ENCODE results near the gene WNT2B.

The WNT2B gene

GRCh38 chr1:112520166-112520565 lies 11.4 kb downstream of the WNT2B start:
- Histone ChIP-seq H3K9me3 (ENCODE audit: low read length) (no peaks in the 10 kb centered on the region), H3K4me3 (ENCODE audit: low read length) (no peak overlapping the region), H3K36me3 (ENCODE audit: insufficient read depth, low read length) (no peaks in the 10 kb centered on the region), H3K4me1 (ENCODE audit: insufficient read depth, low read length) (peaks cover 22% of the 10 kb centered on the region), H3K27me3 (ENCODE audit: insufficient read depth, low read length) (no peaks in the 10 kb centered on the region), H2AFZ (ENCODE audit: low read depth, low read length) (no peak overlapping the region)

- Histone ChIP-seq H3K9me3 (ENCODE audit: low read length) (no peaks in the 10 kb centered on the region), H2AFZ (ENCODE audit: low read depth, low read length) (no peak overlapping the region), H3K4me1 (ENCODE audit: insufficient read depth, low read length) (peaks cover 24% of the 10 kb centered on the region), H3K27me3 (ENCODE audit: insufficient read depth, low read length) (no peaks in the 10 kb centered on the region), H3K36me3 (ENCODE audit: insufficient read depth, low read length) (peaks cover 4% of the 10 kb centered on the region), H3K4me3 (ENCODE audit: low read length) (no peak overlapping the region)
Measured at GRCh38 chr1:112522621-112523020, 13.9 kb downstream of the WNT2B start.

- H3K27me3 ChIP-seq (ENCODE audit: insufficient read depth, low read length): no peaks in the 10 kb centered on the region
- H3K4me1 ChIP-seq (ENCODE audit: insufficient read depth, low read length): peaks cover 32% of the 10 kb centered on the region
- no peak overlapping the region for H2AFZ ChIP-seq (ENCODE audit: low read depth, low read length)
Measured at GRCh38 chr1:112524251-112524650, 15.5 kb downstream of the WNT2B start.

GRCh38 chr1:112524986-112525385 lies 16.2 kb downstream of the WNT2B start:
- Histone ChIP-seq H3K36me3 (ENCODE audit: insufficient read depth, low read length) (peaks cover 7% of the 10 kb centered on the region), H2AFZ (ENCODE audit: low read depth, low read length) (no peak overlapping the region), H3K4me1 (ENCODE audit: insufficient read depth, low read length) (peaks cover 32% of the 10 kb centered on the region)

More at GRCh38 chr1:112524251-112524650, 15.5 kb downstream of the WNT2B start:
- Histone ChIP-seq H3K9me3 (ENCODE audit: low read length) (no peaks in the 10 kb centered on the region), H3K36me3 (ENCODE audit: insufficient read depth, low read length) (peaks cover 7% of the 10 kb centered on the region), H3K4me3 (ENCODE audit: low read length) (no peak overlapping the region)

GRCh38 chr1:112527266-112528010 lies 18.7 kb downstream of the WNT2B start:
- Histone ChIP-seq H3K9me3 (ENCODE audit: low read length) (no peaks in the 10 kb centered on the region), H2AFZ (ENCODE audit: low read depth, low read length) (no peak overlapping the region), H3K4me1 (ENCODE audit: insufficient read depth, low read length) (peaks cover 32% of the 10 kb centered on the region), H3K4me3 (ENCODE audit: low read length) (no peak overlapping the region), H3K36me3 (ENCODE audit: insufficient read depth, low read length) (peaks cover 9% of the 10 kb centered on the region), H3K27me3 (ENCODE audit: insufficient read depth, low read length) (no peaks in the 10 kb centered on the region)

More at GRCh38 chr1:112524986-112525385, 16.2 kb downstream of the WNT2B start:
- Histone ChIP-seq H3K4me3 (ENCODE audit: low read length) (no peak overlapping the region), H3K27me3 (ENCODE audit: insufficient read depth, low read length) (no peaks in the 10 kb centered on the region), H3K9me3 (ENCODE audit: low read length) (no peaks in the 10 kb centered on the region)

- Histone ChIP-seq H3K36me3 (ENCODE audit: insufficient read depth, low read length) (peaks cover 9% of the 10 kb centered on the region), H3K27me3 (ENCODE audit: insufficient read depth, low read length) (no peaks in the 10 kb centered on the region), H2AFZ (ENCODE audit: low read depth, low read length) (no peak overlapping the region), H3K4me3 (ENCODE audit: low read length) (no peak overlapping the region), H3K9me3 (ENCODE audit: low read length) (no peaks in the 10 kb centered on the region), H3K4me1 (ENCODE audit: insufficient read depth, low read length) (peaks cover 28% of the 10 kb centered on the region)
Measured at GRCh38 chr1:112528076-112528475, 19.3 kb downstream of the WNT2B start.

GRCh38 chr1:112529301-112529700 lies 20.5 kb downstream of the WNT2B start:
- Histone ChIP-seq H3K4me3 (ENCODE audit: low read length) (no peak overlapping the region), H3K36me3 (ENCODE audit: insufficient read depth, low read length) (peaks cover 9% of the 10 kb centered on the region), H3K4me1 (ENCODE audit: insufficient read depth, low read length) (peaks cover 24% of the 10 kb centered on the region), H3K9me3 (ENCODE audit: low read length) (no peaks in the 10 kb centered on the region), H3K27me3 (ENCODE audit: insufficient read depth, low read length) (no peaks in the 10 kb centered on the region), H2AFZ (ENCODE audit: low read depth, low read length) (no peak overlapping the region)

GRCh38 chr1:112530832-112531231 lies 22.1 kb downstream of the WNT2B start:
- no peak overlapping the region for H2AFZ ChIP-seq (ENCODE audit: low read depth, low read length)
- no peak overlapping the region for H3K4me3 ChIP-seq (ENCODE audit: low read length)
- peaks cover 13% of the 10 kb centered on the region for H3K36me3 ChIP-seq (ENCODE audit: insufficient read depth, low read length)
- peaks cover 16% of the 10 kb centered on the region for H3K4me1 ChIP-seq (ENCODE audit: insufficient read depth, low read length)
- H3K9me3 ChIP-seq (ENCODE audit: low read length): no peaks in the 10 kb centered on the region
- no peaks in the 10 kb centered on the region for H3K27me3 ChIP-seq (ENCODE audit: insufficient read depth, low read length)

- H3K27me3 ChIP-seq (ENCODE audit: insufficient read depth, low read length): no peaks in the 10 kb centered on the region
- no peak overlapping the region for H2AFZ ChIP-seq (ENCODE audit: low read depth, low read length)
- peaks cover 9% of the 10 kb centered on the region for H3K36me3 ChIP-seq (ENCODE audit: insufficient read depth, low read length)
- no peak overlapping the region for H3K4me3 ChIP-seq (ENCODE audit: low read length)
- H3K4me1 ChIP-seq (ENCODE audit: insufficient read depth, low read length): peaks cover 13% of the 10 kb centered on the region
- no peaks in the 10 kb centered on the region for H3K9me3 ChIP-seq (ENCODE audit: low read length)
Measured at GRCh38 chr1:112532064-112532463, 23.3 kb downstream of the WNT2B start.

- Histone ChIP-seq H2AFZ (ENCODE audit: low read depth, low read length) (no peak overlapping the region), H3K4me3 (ENCODE audit: low read length) (no peak overlapping the region), H3K9me3 (ENCODE audit: low read length) (no peaks in the 10 kb centered on the region), H3K4me1 (ENCODE audit: insufficient read depth, low read length) (peaks cover 4% of the 10 kb centered on the region), H3K36me3 (ENCODE audit: insufficient read depth, low read length) (peaks cover 11% of the 10 kb centered on the region), H3K27me3 (ENCODE audit: insufficient read depth, low read length) (no peaks in the 10 kb centered on the region)
Measured at GRCh38 chr1:112533029-112533428, 24.3 kb downstream of the WNT2B start.

- Histone ChIP-seq H3K27me3 (ENCODE audit: insufficient read depth, low read length) (no peaks in the 10 kb centered on the region), H3K4me3 (ENCODE audit: low read length) (no peak overlapping the region), H3K36me3 (ENCODE audit: insufficient read depth, low read length) (peaks cover 32% of the 10 kb centered on the region), H3K9me3 (ENCODE audit: low read length) (no peaks in the 10 kb centered on the region), H3K4me1 (ENCODE audit: insufficient read depth, low read length) (no peaks in the 10 kb centered on the region), H2AFZ (ENCODE audit: low read depth, low read length) (no peak overlapping the region)
Measured at GRCh38 chr1:112536561-112536960, 27.8 kb downstream of the WNT2B start.

- Histone ChIP-seq H2AFZ (ENCODE audit: low read depth, low read length) (no peak overlapping the region), H3K9me3 (ENCODE audit: low read length) (no peaks in the 10 kb centered on the region), H3K4me3 (ENCODE audit: low read length) (no peak overlapping the region), H3K4me1 (ENCODE audit: insufficient read depth, low read length) (no peaks in the 10 kb centered on the region), H3K36me3 (ENCODE audit: insufficient read depth, low read length) (peaks cover 35% of the 10 kb centered on the region), H3K27me3 (ENCODE audit: insufficient read depth, low read length) (no peaks in the 10 kb centered on the region)
Measured at GRCh38 chr1:112537456-112537855, 28.7 kb downstream of the WNT2B start.

GRCh38 chr1:112538883-112539282 lies 30.1 kb downstream of the WNT2B start:
- H2AFZ ChIP-seq (ENCODE audit: low read depth, low read length): no peak overlapping the region
- no peaks in the 10 kb centered on the region for H3K27me3 ChIP-seq (ENCODE audit: insufficient read depth, low read length)
- H3K36me3 ChIP-seq (ENCODE audit: insufficient read depth, low read length): peaks cover 37% of the 10 kb centered on the region
- H3K4me3 ChIP-seq (ENCODE audit: low read length): no peak overlapping the region
- H3K9me3 ChIP-seq (ENCODE audit: low read length): no peaks in the 10 kb centered on the region
- H3K4me1 ChIP-seq (ENCODE audit: insufficient read depth, low read length): no peaks in the 10 kb centered on the region

Data from neuron (in vitro differentiated cells).